IMR-90 (cell line): ENCODE measurements around the gene GSS. TPM values are rescaled to one million over a fixed set of nuclear protein-coding genes. Genes with fewer than 3 reads are reported as not detected.

ENCODE experiments used
- ATAC-seq: fragments of 200-7000 bp; cut with Tn5 transposase; 2 replicates; pipeline ENCODE4 v1.9.1; 2020; ENCODE audit warnings: low read depth, mild to moderate bottlenecking, moderate library complexity
- BruUV-seq: library from RNA; stranded (reverse); fragments of 400-500 nt; replicated peaks from 2 replicates; lab custom pipeline; 2021; lab: Mats Ljungman, UMichigan
- CTCF ChIA-PET: fragments of 300-600 bp; formaldehyde crosslinking; extraction: SDS; loops from one replicate; lab custom pipeline; 2021; ENCODE audit warnings: antibody characterized with exemption; lab: Yijun Ruan, JAX
- POLR2A ChIA-PET: fragments of 300-600 bp; sonication (Branson Sonifier 250); formaldehyde crosslinking; loops from one replicate; lab custom pipeline; 2022; ENCODE audit warnings: antibody characterized with exemption; ENCODE audit not compliant: unreplicated experiment; lab: Charles Lee
- DNase-seq: peaks from one replicate; pipeline ENCODE4 v3.0.0; 2013
- H2AFZ ChIP-seq: replicated peaks from 2 replicates; pipeline ENCODE3; 2013; ENCODE audit warnings: low read length, mild to moderate bottlenecking; ENCODE audit not compliant: poor library complexity
- H2AK5ac ChIP-seq: 2 replicates; pipeline ENCODE4 v1.6.1; 2013; ENCODE audit warnings: low read depth, low read length, inconsistent platforms
- H2AK9ac ChIP-seq: replicated peaks from 2 replicates; pipeline ENCODE3; 2013; ENCODE audit warnings: mild to moderate bottlenecking, low read depth, low read length, moderate library complexity; ENCODE audit not compliant: poor library complexity
- H2BK120ac ChIP-seq: 2 replicates; pipeline ENCODE4 v1.6.1; 2013; ENCODE audit warnings: low read depth, low read length, inconsistent platforms
- H2BK15ac ChIP-seq: 3 replicates; pipeline ENCODE4 v1.6.1; 2013; ENCODE audit warnings: low read depth, low read length, inconsistent platforms
- H2BK20ac ChIP-seq: 2 replicates; pipeline ENCODE4 v1.6.1; 2013; ENCODE audit warnings: low read depth, mild to moderate bottlenecking, inconsistent platforms, low read length, moderate library complexity
- H2BK5ac ChIP-seq: 2 replicates; pipeline ENCODE4 v1.6.1; 2013; ENCODE audit warnings: mild to moderate bottlenecking, low read depth, low read length, inconsistent platforms; ENCODE audit not compliant: poor library complexity, severe bottlenecking
- H3K14ac ChIP-seq: replicated peaks from 2 replicates; pipeline ENCODE4 v1.6.1; 2013; ENCODE audit warnings: low read depth, low read length, inconsistent platforms
- H3K18ac ChIP-seq: 2 replicates; pipeline ENCODE4 v1.6.1; 2013; ENCODE audit warnings: low read depth, low read length, control low read depth
- H3K23ac ChIP-seq: 2 replicates; pipeline ENCODE4 v1.6.1; 2013; ENCODE audit warnings: low read depth, low read length, inconsistent platforms
- H3K27ac ChIP-seq: 2 replicates; pipeline ENCODE4 v1.5.1; 2013; ENCODE audit warnings: mild to moderate bottlenecking, control low read depth, low read length; ENCODE audit not compliant: insufficient read depth
- H3K27me3 ChIP-seq: 2 replicates; pipeline ENCODE4 v1.6.1; 2013; ENCODE audit warnings: low read length; ENCODE audit not compliant: control insufficient read depth, insufficient read depth
- H3K36me3 ChIP-seq: 2 replicates; pipeline ENCODE4 v1.6.1; 2013; ENCODE audit warnings: low read length, mixed read lengths; ENCODE audit not compliant: control insufficient read depth, insufficient read depth
- H3K4ac ChIP-seq: 2 replicates; pipeline ENCODE4 v1.6.1; 2013; ENCODE audit warnings: low read depth, low read length, inconsistent platforms
- H3K4me1 ChIP-seq: 2 replicates; pipeline ENCODE4 v1.6.1; 2013; ENCODE audit warnings: low read length, mixed read lengths; ENCODE audit not compliant: control insufficient read depth, insufficient read depth
- H3K4me2 ChIP-seq: 2 replicates; pipeline ENCODE4 v1.6.1; 2013; ENCODE audit warnings: low read depth, mild to moderate bottlenecking, control low read depth, low read length, moderate library complexity
- H3K4me3 ChIP-seq: 2 replicates; pipeline ENCODE4 v1.5.1; 2013; ENCODE audit warnings: low read depth, mild to moderate bottlenecking, control low read depth, low read length, moderate library complexity; ENCODE audit not compliant: insufficient read depth
- H3K56ac ChIP-seq: 2 replicates; pipeline ENCODE4 v1.6.1; 2013; ENCODE audit warnings: low read length, inconsistent platforms; ENCODE audit not compliant: insufficient read depth; ENCODE audit errors: extremely low read depth
- H3K79me1 ChIP-seq, 2 experiments: 2 replicates each; pipeline ENCODE4 v1.6.1; 2013; ENCODE audit warnings: low read length in 2 of 2, inconsistent platforms in 1 of 2, low read depth in 1 of 2
- H3K9ac ChIP-seq: 2 replicates; pipeline ENCODE4 v1.6.1; 2013; ENCODE audit warnings: low read depth, low read length, control low read depth
- H3K9me1 ChIP-seq: 2 replicates; pipeline ENCODE4 v1.6.1; 2013; ENCODE audit warnings: low read length, inconsistent platforms; ENCODE audit not compliant: insufficient read depth
- H3K9me3 ChIP-seq: 2 replicates; pipeline ENCODE4 v1.6.1; 2013; ENCODE audit warnings: low read length; ENCODE audit not compliant: control insufficient read depth, insufficient read depth
- H4K20me1 ChIP-seq: 2 replicates; pipeline ENCODE4 v1.6.1; 2013; ENCODE audit warnings: low read length, inconsistent platforms; ENCODE audit not compliant: insufficient read depth
- H4K5ac ChIP-seq: 2 replicates; pipeline ENCODE4 v1.6.1; 2013; ENCODE audit warnings: mild to moderate bottlenecking, low read depth, low read length, control low read depth
- H4K8ac ChIP-seq, 2 experiments: 2 replicates each; pipeline ENCODE4 v1.6.1; 2013; ENCODE audit warnings: low read depth in 2 of 2, low read length in 2 of 2, control low read depth in 1 of 2, inconsistent platforms in 1 of 2
- H4K91ac ChIP-seq: 2 replicates; pipeline ENCODE4 v1.6.1; 2013; ENCODE audit warnings: low read depth, low read length, inconsistent platforms; ENCODE audit not compliant: insufficient read depth
- CHD1 ChIP-seq: IDR thresholded peaks from 2 replicates; pipeline ENCODE4 v1.6.1; 2012; ENCODE audit warnings: low read depth, low read length, improper control_type of control experiment
- MAFK ChIP-seq: IDR thresholded peaks from 2 replicates; pipeline ENCODE4 v1.6.1; 2012; ENCODE audit warnings: low read depth, low read length, improper control_type of control experiment
- NFE2L2 ChIP-seq: fragments of 150-350 bp; IDR thresholded peaks from 2 replicates; pipeline ENCODE4 v1.6.1; 2016; ENCODE audit warnings: low read depth, mild to moderate bottlenecking, low read length
- WGBS, 2 experiments: methylation state at CpG; one replicate each; pipeline versions ENCODE4 v1.1.5 to v1.1.7; 2013; ENCODE audit warnings: missing lambda C conversion rate in 2 of 2; ENCODE audit not compliant: insufficient read length in 1 of 2; ENCODE audit errors: extremely low coverage in 2 of 2; 5-methylcytosine and 5-hydroxymethylcytosine counted together
- dilution Hi-C: fragments of 300-500 bp; cut with HindIII; formaldehyde crosslinking; loops from one replicate; pipeline ENCODE4 v1.14.3; 2018; ENCODE audit warnings: low sequenced_read_pairs; ENCODE audit not compliant: unreplicated experiment
- in situ Hi-C: fragments of 300-500 bp; cut with MboI; formaldehyde crosslinking; loops from 3 replicates; pipeline ENCODE4 v1.14.3; 2019; ENCODE audit warnings: low sequenced_read_pairs, inconsistent platforms, mixed read lengths
- intact Hi-C: fragments of 100-400 bp; cut with micrococcal nuclease; formaldehyde crosslinking; loops from 2 replicates; pipeline ENCODE4 v1.10.0; 2022
- polyA plus RNA-seq, 3 experiments: library from polyadenylated mRNA; depleted of rRNA; stranded (reverse); fragments of >200 nt; gene quantifications; 2 replicates each; pipeline ENCODE4 v1.2.3, GENCODE V29; 2012; ENCODE audit warnings: low replicate concordance in 1 of 3
- total RNA-seq: library from RNA; depleted of rRNA; stranded (reverse); fragments of >200 nt; gene quantifications from 2 replicates; pipeline ENCODE4 v1.2.3, GENCODE V29; 2012

Gene GSS
- total and polyA plus RNA-seq, 2 of the 4 experiments (the other 2 are of a cell fraction): 73.7 to 90.0 TPM

GRCh38 chr20:34977365-34978091 is 21.9 kb upstream of the GSS start:
- Histone ChIP-seq H3K79me1 (no peaks in the 10 kb centered on the region), H3K9ac (no peak overlapping the region), H2BK20ac (no peak overlapping the region), H2BK5ac (no peak overlapping the region), H2AK5ac (no peak overlapping the region), H4K8ac (no peak overlapping the region), H4K91ac (no peak overlapping the region), H3K9me1 (no peaks in the 10 kb centered on the region), H3K4me3 (no peak overlapping the region), H4K20me1 (no peaks in the 10 kb centered on the region), H3K56ac (no peak overlapping the region), H3K23ac (no peak overlapping the region), H3K9me3 (no peaks in the 10 kb centered on the region), H3K27me3 (peaks cover 36% of the 10 kb centered on the region), H2BK120ac (no peak overlapping the region), H3K4me1 (no peaks in the 10 kb centered on the region), H2AK9ac (no peak overlapping the region), H2AFZ (no peak overlapping the region), H3K4me2 (no peak overlapping the region), H3K18ac (no peak overlapping the region), H2BK15ac (no peak overlapping the region), H3K4ac (no peak overlapping the region), H3K14ac (no peak overlapping the region), H3K27ac (no peak overlapping the region), H4K5ac (no peak overlapping the region), H3K36me3 (no peaks in the 10 kb centered on the region)
- no TSS peak for BruUV-seq
- ATAC-seq: no peak
- dilution Hi-C loops (no loop called here), intact Hi-C loops (no loop called here), in situ Hi-C loops (no loop called here)
- WGBS, 2 experiments: 0% methylated on average over 2 of the region's 17 CpGs; no CpG with 5 or more reads in 1 of the 2 experiments
- ChIA-PET POLR2A (no interaction called here), CTCF (no interaction called here)
- no peak for TF ChIP-seq CHD1
- TF ChIP-seq NFE2L2: no peak
- TF ChIP-seq MAFK: no peak
- no peak for DNase-seq
